Liver (tissue), 9 donors: ENCODE data around the gene DCDC1. TPM values are rescaled to one million over a fixed set of nuclear protein-coding genes. Genes with fewer than 3 reads are reported as not detected.

Experiments used
- DNase-seq: peaks from one replicate; pipeline ENCODE4 v3.0.0-alpha.2; 2017; ENCODE audit warnings: low spot score
- H3K27ac ChIP-seq, 2 donors: one replicate each; pipeline ENCODE4 v1.7.0; 2013; ENCODE audit warnings: inconsistent platforms in 2 of 2, low read length in 2 of 2, control low read depth in 1 of 2, low read depth in 1 of 2, mild to moderate bottlenecking in 1 of 2
- H3K27me3 ChIP-seq, 4 donors: one replicate each; pipeline versions ENCODE4 v1.6.1 to v1.7.0; 2013; ENCODE audit warnings: low read length in 3 of 4, inconsistent platforms in 1 of 4, mild to moderate bottlenecking in 1 of 4, moderate library complexity in 1 of 4; ENCODE audit not compliant: control insufficient read depth in 4 of 4, insufficient read depth in 4 of 4
- H3K36me3 ChIP-seq, 4 donors: one replicate each; pipeline versions ENCODE4 v1.6.1 to v1.7.0; 2013; ENCODE audit warnings: low read length in 3 of 4, mild to moderate bottlenecking in 3 of 4, low read depth in 1 of 4, moderate library complexity in 1 of 4; ENCODE audit not compliant: control insufficient read depth in 4 of 4, insufficient read depth in 3 of 4
- H3K4me1 ChIP-seq, 4 donors: one replicate each; pipeline versions ENCODE4 v1.6.1 to v1.7.0; 2013; ENCODE audit warnings: low read length in 3 of 4, mild to moderate bottlenecking in 3 of 4, moderate library complexity in 1 of 4; ENCODE audit not compliant: control insufficient read depth in 4 of 4, insufficient read depth in 4 of 4
- H3K4me3 ChIP-seq, 3 donors: one replicate each; pipeline versions ENCODE4 v1.6.1 to v1.7.0; 2013; ENCODE audit warnings: low read length in 3 of 3, control low read depth in 1 of 3, low read depth in 1 of 3, mild to moderate bottlenecking in 1 of 3
- H3K9ac ChIP-seq, 2 donors: one replicate each; pipeline ENCODE4 v1.7.0; 2013; ENCODE audit warnings: low read length in 2 of 2, mild to moderate bottlenecking in 2 of 2, moderate library complexity in 2 of 2, control low read depth in 1 of 2, low read depth in 1 of 2
- H3K9me3 ChIP-seq, 4 donors: one replicate each; pipeline versions ENCODE4 v1.6.1 to v1.7.0; 2013; ENCODE audit warnings: low read length in 3 of 4; ENCODE audit not compliant: control insufficient read depth in 4 of 4
- CTCF ChIP-seq: fragments of 150-350 bp; IDR thresholded peaks from 2 replicates; pipeline ENCODE4 v1.5.1; 2017; ENCODE audit warnings: improper control_type of control experiment, low read depth, low read length; ENCODE audit not compliant: missing input control
- FOXA1 ChIP-seq: IDR thresholded peaks from 2 replicates; pipeline ENCODE4 v1.6.1; 2016; ENCODE audit warnings: antibody characterized with exemption
- FOXA2 ChIP-seq: IDR thresholded peaks from 2 replicates; pipeline ENCODE4 v1.6.1; 2016; ENCODE audit warnings: antibody characterized with exemption
- GABPA ChIP-seq, 2 donors: IDR thresholded peaks in 1 of 2; conservative IDR thresholded peaks in 1 of 2; 2 replicates each; pipeline ENCODE4 v1.6.1; 2016; ENCODE audit warnings: antibody characterized with exemption in 2 of 2, mild to moderate bottlenecking in 1 of 2, moderate library complexity in 1 of 2
- HNF4A ChIP-seq, 2 donors: conservative IDR thresholded peaks; 2 replicates each; pipeline ENCODE4 v1.6.1; 2016; ENCODE audit warnings: antibody characterized with exemption in 2 of 2, mild to moderate bottlenecking in 2 of 2
- HNF4G ChIP-seq: IDR thresholded peaks from 2 replicates; pipeline ENCODE4 v1.6.1; 2016; ENCODE audit warnings: antibody characterized with exemption
- MAX ChIP-seq: IDR thresholded peaks from 2 replicates; pipeline ENCODE4 v1.6.1; 2016; ENCODE audit warnings: antibody characterized with exemption
- NR2F2 ChIP-seq: IDR thresholded peaks from 2 replicates; pipeline ENCODE4 v1.6.1; 2016; ENCODE audit warnings: antibody characterized with exemption
- RAD21 ChIP-seq, 2 donors: IDR thresholded peaks; 2 replicates each; pipeline ENCODE4 v1.6.1; 2016; ENCODE audit warnings: antibody characterized with exemption in 2 of 2, mild to moderate bottlenecking in 2 of 2
- REST ChIP-seq: IDR thresholded peaks from 2 replicates; pipeline ENCODE4 v1.6.1; 2016; ENCODE audit warnings: antibody characterized with exemption, mild to moderate bottlenecking
- SP1 ChIP-seq: IDR thresholded peaks from 2 replicates; pipeline ENCODE4 v1.6.1; 2018; ENCODE audit warnings: antibody characterized with exemption, mild to moderate bottlenecking
- TAF1 ChIP-seq: conservative IDR thresholded peaks from 2 replicates; pipeline ENCODE4 v1.6.1; 2016; ENCODE audit warnings: antibody characterized with exemption, mild to moderate bottlenecking
- YY1 ChIP-seq: IDR thresholded peaks from 2 replicates; pipeline ENCODE4 v1.6.1; 2016; ENCODE audit warnings: antibody characterized with exemption, mild to moderate bottlenecking
- ZBTB33 ChIP-seq: IDR thresholded peaks from 2 replicates; pipeline ENCODE4 v1.6.1; 2016; ENCODE audit warnings: antibody characterized with exemption
- whole genome bisulfite sequencing: extraction: QIAGEN DNeasy Blood & Tissue Kit; methylation state at CpG from one replicate; pipeline ENCODE4 v1.1.7; 2013; 5-methylcytosine and 5-hydroxymethylcytosine counted together
- polyA plus RNA-seq, 2 donors: library from polyadenylated mRNA; stranded (reverse) in 1 of 2; unstranded in 1 of 2; fragments of 200-250 nt in 1 of 2; fragments of >200 nt in 1 of 2; fragmentation: Nextera tagmentation in 1 of 2; extraction: Ambion mirVana in 1 of 2; gene quantifications; one replicate each; pipeline versions ENCODE4 v1.2.1 to v1.2.3, GENCODE V29; 2013 to 2015
- total RNA-seq, 2 donors: library from RNA; depleted of rRNA; stranded (reverse); fragments of >200 nt; gene quantifications; one replicate each; pipeline ENCODE4 v1.2.3, GENCODE V29; 2014
- donor health status: healthy.
- donor health status: healthy.
- donor health status: healthy.
- donor health status: healthy.
- donor health status: healthy.

The DCDC1 gene
- total and polyA plus RNA-seq, 4 donors, result 0.38 to 3.5 (median 2.0) TPM

GRCh38 chr11:30859669-30860068 is 509.9 kb downstream of the DCDC1 start (continued):
- TF ChIP-seq REST, result no peak
- no peak for TF ChIP-seq NR2F2
- TF ChIP-seq HNF4G, result no peak
- TF ChIP-seq FOXA2, result no peak

- Histone ChIP-seq H3K27ac (no peak overlapping the region), H3K9me3 (no peaks in the 10 kb centered on the region), H3K9ac (no peak overlapping the region), H3K4me1 (peaks cover 0 to 2% (median 0%) of the 10 kb centered on the region in 4 donors), H3K27me3 (no peaks in the 10 kb centered on the region), H3K36me3 (no peaks in the 10 kb centered on the region), H3K4me3 (no peak overlapping the region)
- WGBS, result 47% methylated on average over 5 of the region's 5 CpGs
- no peak for DNase-seq
- no peak for TF ChIP-seq GABPA (IDR thresholded peaks at IDR 0.05 in 1 of 2, conservative IDR thresholded peaks at IDR 0.05 in 1 of 2)
- no peak for TF ChIP-seq FOXA1
- TF ChIP-seq MAX, result no peak
- TF ChIP-seq YY1, result no peak
- no peak for TF ChIP-seq REST
- TF ChIP-seq NR2F2, result no peak
- TF ChIP-seq HNF4G, result no peak
- no peak for TF ChIP-seq TAF1
- TF ChIP-seq HNF4A (conservative IDR thresholded peaks at IDR 0.05), result no peak
- no peak for TF ChIP-seq ZBTB33
- TF ChIP-seq RAD21 (IDR thresholded peaks at IDR 0.05), result peak; percentile 86 to 87
- no peak for TF ChIP-seq SP1
- no peak for TF ChIP-seq FOXA2
- peak; percentile 49 for TF ChIP-seq CTCF
Measured at GRCh38 chr11:30855383-30856006, 514.0 kb downstream of the DCDC1 start.
